ENCODE measurements around the gene ERICH6B.

DNA sequence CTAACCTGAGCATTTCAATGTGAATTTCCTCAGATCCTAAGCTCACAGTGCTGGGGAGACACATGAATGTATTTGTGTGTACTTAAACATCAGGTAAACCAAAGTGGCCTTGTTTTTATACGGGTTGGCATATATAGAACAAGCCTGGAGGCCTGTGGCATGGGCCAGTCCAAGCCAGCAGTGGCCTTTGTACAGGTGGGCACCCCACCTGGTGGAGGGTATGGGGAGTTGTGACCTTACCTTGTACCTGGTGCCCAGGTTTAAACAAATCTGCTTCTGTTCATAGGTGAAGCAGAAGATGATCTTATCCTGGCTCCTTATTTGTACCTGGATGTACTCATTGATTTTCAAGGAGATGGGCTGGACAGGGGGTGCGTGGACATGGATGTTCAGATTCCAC is 71.0 kb downstream of the ERICH6B start:
- TF ChIP-seq, protein P1, sequence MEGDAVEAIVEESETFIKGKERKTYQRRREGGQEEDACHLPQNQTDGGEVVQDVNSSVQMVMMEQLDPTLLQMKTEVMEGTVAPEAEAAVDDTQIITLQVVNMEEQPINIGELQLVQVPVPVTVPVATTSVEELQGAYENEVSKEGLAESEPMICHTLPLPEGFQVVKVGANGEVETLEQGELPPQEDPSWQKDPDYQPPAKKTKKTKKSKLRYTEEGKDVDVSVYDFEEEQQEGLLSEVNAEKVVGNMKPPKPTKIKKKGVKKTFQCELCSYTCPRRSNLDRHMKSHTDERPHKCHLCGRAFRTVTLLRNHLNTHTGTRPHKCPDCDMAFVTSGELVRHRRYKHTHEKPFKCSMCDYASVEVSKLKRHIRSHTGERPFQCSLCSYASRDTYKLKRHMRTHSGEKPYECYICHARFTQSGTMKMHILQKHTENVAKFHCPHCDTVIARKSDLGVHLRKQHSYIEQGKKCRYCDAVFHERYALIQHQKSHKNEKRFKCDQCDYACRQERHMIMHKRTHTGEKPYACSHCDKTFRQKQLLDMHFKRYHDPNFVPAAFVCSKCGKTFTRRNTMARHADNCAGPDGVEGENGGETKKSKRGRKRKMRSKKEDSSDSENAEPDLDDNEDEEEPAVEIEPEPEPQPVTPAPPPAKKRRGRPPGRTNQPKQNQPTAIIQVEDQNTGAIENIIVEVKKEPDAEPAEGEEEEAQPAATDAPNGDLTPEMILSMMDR (IDR thresholded peaks at IDR 0.05; ENCODE audit: low read depth, low read length, missing input control): no peak
- TF ChIP-seq REST (IDR thresholded peaks at IDR 0.05): no peak
- TF ChIP-seq HNF4A (conservative IDR thresholded peaks at IDR 0.05): no peak
- no peak for TF ChIP-seq ATF3 (IDR thresholded peaks at IDR 0.05)
